Esophagus muscularis mucosa (tissue), 4 donors: ENCODE measurements around the gene RCCD1.

Experiments
- CTCF ChIP-seq, 3 experiments: fragments of 200-600 bp in 2 of 3; fragments of 450-650 bp in 1 of 3; sonication (generic) in 2 of 3; IDR thresholded peaks; one replicate each; pipeline ENCODE4 v1.5.1; 2017 to 2019; ENCODE audit warnings: antibody characterized with exemption in 3 of 3, mild to moderate bottlenecking in 2 of 3, moderate library complexity in 1 of 3
- EP300 ChIP-seq: sonication (generic); formaldehyde crosslinking; IDR thresholded peaks from one replicate; pipeline ENCODE4 v1.6.1; 2017; ENCODE audit warnings: antibody characterized with exemption
- POLR2A ChIP-seq: fragments of 450-650 bp; IDR thresholded peaks from one replicate; pipeline ENCODE4 v1.6.1; 2017; ENCODE audit warnings: antibody characterized with exemption, moderate library complexity, mild to moderate bottlenecking, low read depth
- POLR2AphosphoS5 ChIP-seq, 2 donors: sonication (generic); formaldehyde crosslinking; IDR thresholded peaks; one replicate each; pipeline ENCODE4 v1.6.1; 2017; ENCODE audit warnings: antibody characterized with exemption in 2 of 2

GRCh38 chr15:90914305-90915080 is 40.2 kb upstream of the RCCD1 start:
- TF ChIP-seq POLR2AphosphoS5 (IDR thresholded peaks at IDR 0.05) (no peak), CTCF (IDR thresholded peaks at IDR 0.05) (no peak), EP300 (no peak), POLR2A (no peak)
